ENCODE results near the gene SETD7.

Gene SETD7

DNA sequence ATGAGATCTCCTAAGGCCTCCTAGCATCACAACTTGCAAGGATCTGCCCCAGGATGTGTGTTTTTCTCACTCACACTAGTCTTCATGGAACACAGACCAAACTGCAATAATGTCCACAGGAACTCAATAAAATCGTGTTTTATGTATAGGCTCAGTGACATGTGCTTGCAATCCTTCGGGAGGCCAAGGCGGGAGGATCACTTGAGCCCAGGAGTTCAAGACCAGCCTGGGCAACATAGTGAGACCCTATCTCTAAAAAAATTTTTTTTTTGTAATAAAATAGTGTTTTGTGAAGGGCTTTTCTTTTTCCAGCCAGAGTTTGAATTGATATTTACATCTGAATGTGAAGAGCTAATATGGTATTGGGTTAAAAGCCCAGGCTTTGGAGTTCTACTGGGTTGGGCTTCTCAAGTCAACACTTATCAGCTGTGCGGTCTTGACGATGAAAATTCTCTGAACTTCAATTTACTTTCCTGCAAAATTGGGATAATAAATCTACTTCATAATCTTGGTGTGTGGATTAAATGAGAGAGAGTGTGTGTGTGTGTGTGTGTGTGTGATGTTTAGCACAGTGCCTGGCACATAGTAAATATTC, 38.7 kb upstream of the SETD7 start:
- Histone ChIP-seq H3K4me3 (ENCODE audit: low read depth, low read length) (no peak overlapping the region), H3K4me1 (ENCODE audit: control insufficient read depth, insufficient read depth, low read length, unreplicated experiment) (peaks cover 33% of the 10 kb centered on the region), H3K27me3 (ENCODE audit: insufficient read depth, low read length) (no peaks in the 10 kb centered on the region)

GRCh38 chr4:139593091-139593564, 37.1 kb upstream of the SETD7 start:
- Histone ChIP-seq H2AFZ (ENCODE audit: low read length, unreplicated experiment) (no peak overlapping the region), H3K79me2 (ENCODE audit: control insufficient read depth, insufficient read depth, low read length, unreplicated experiment) (no peaks in the 10 kb centered on the region), H3K27me3 (ENCODE audit: insufficient read depth, low read length) (no peaks in the 10 kb centered on the region), H3K4me1 (ENCODE audit: control insufficient read depth, insufficient read depth, low read length, unreplicated experiment) (peaks cover 30% of the 10 kb centered on the region), H3K27ac (ENCODE audit: low read depth, low read length) (no peak overlapping the region), H3K4me3 (ENCODE audit: low read depth, low read length) (no peak overlapping the region), H3K36me3 (ENCODE audit: insufficient read depth, low read length) (no peaks in the 10 kb centered on the region)

More for the DNA sequence above, 38.7 kb upstream of the SETD7 start:
- H2AFZ ChIP-seq (ENCODE audit: low read length, unreplicated experiment), result no peak overlapping the region
- no peaks in the 10 kb centered on the region for H3K36me3 ChIP-seq (ENCODE audit: insufficient read depth, low read length)
- H3K79me2 ChIP-seq (ENCODE audit: control insufficient read depth, insufficient read depth, low read length, unreplicated experiment), result no peaks in the 10 kb centered on the region
- H3K27ac ChIP-seq (ENCODE audit: low read depth, low read length), result no peak overlapping the region

DNA sequence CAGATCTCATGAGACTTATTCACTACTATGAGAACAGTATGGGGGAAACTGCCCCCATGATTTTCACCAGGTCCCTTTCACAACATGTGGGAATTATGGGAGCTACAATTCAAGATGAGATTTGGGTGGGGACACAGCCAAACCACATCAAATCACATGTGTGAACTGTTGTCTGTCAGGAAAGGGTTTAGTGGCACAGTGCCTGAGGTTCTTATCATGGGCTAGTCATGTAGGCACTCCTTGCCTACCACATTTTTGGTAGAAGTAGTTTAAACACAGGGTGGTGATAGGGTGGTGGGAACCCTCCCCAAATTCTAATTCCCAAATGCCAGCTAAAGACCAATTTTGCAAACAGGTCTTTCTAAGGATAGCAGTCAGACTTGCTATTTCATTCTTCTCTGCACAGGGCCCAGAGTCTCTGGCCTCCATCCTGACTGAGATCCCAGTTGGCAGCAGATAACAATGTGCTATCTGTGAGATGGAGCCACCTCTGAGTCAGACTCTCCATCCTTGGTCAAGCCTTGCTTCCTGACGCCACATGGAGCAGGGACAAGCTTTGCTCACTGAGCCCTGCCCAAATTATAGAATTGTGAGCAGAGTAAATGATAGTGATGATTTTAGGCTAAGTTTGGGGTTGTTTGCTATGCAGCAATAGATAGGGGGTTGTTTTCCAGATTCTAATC, 33.5 kb upstream of the SETD7 start:
- Histone ChIP-seq H3K27me3 (ENCODE audit: insufficient read depth, low read length) (no peaks in the 10 kb centered on the region), H3K36me3 (ENCODE audit: insufficient read depth, low read length) (no peaks in the 10 kb centered on the region), H3K4me3 (ENCODE audit: low read depth, low read length) (no peak overlapping the region), H3K27ac (ENCODE audit: low read depth, low read length) (no peak overlapping the region), H3K79me2 (ENCODE audit: control insufficient read depth, insufficient read depth, low read length, unreplicated experiment) (no peaks in the 10 kb centered on the region), H3K4me1 (ENCODE audit: control insufficient read depth, insufficient read depth, low read length, unreplicated experiment) (peaks cover 14% of the 10 kb centered on the region), H2AFZ (ENCODE audit: low read length, unreplicated experiment) (no peak overlapping the region)

DNA sequence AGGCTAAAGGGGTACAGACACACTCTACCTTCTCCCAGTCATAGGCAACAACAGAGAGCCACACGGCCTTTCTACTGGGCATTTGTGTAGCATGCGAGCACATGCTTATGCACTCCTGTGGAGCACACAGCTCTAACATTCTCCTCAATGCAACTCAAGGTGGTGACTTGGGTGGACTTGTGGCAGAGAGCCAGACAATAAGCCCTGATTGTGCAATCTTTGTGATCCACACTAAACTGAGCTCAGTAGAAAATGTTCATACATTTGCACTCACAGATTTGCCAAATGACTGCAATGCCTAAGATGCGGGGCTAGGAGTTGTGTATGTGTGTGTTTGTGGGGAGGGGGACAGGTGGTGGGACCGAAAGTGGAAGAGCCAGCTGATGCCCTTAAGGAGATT, 31.4 kb upstream of the SETD7 start:
- no peak overlapping the region for H3K4me3 ChIP-seq (ENCODE audit: low read depth, low read length)
- no peaks in the 10 kb centered on the region for H3K79me2 ChIP-seq (ENCODE audit: control insufficient read depth, insufficient read depth, low read length, unreplicated experiment)
- H3K27me3 ChIP-seq (ENCODE audit: insufficient read depth, low read length), result no peaks in the 10 kb centered on the region
- H3K36me3 ChIP-seq (ENCODE audit: insufficient read depth, low read length), result no peaks in the 10 kb centered on the region
- H3K4me1 ChIP-seq (ENCODE audit: control insufficient read depth, insufficient read depth, low read length, unreplicated experiment), result peaks cover 3% of the 10 kb centered on the region
- no peak overlapping the region for H2AFZ ChIP-seq (ENCODE audit: low read length, unreplicated experiment)
- no peak overlapping the region for H3K27ac ChIP-seq (ENCODE audit: low read depth, low read length)

DNA sequence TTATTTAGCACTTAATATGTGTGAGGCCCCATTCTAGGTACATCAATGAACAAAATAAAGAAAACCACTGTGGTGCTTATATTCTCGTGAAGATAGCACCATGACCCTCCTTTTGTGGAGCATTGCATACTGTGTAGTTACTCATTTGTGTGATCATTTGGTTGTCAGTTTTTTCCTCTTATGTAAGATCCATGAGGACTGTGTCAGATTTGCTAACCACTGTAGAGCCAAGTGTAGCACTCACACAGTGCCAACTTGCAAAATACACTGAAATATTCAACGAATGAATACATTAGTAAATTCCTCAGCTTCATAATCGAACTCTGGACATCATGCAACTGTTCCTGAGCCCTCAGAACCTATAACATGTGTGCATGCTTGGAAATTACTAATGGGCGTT, 29.5 kb upstream of the SETD7 start:
- H3K27ac ChIP-seq (ENCODE audit: low read depth, low read length), result no peak overlapping the region
- no peaks in the 10 kb centered on the region for H3K36me3 ChIP-seq (ENCODE audit: insufficient read depth, low read length)
- H3K4me1 ChIP-seq (ENCODE audit: control insufficient read depth, insufficient read depth, low read length, unreplicated experiment), result peaks cover 3% of the 10 kb centered on the region
- H3K4me3 ChIP-seq (ENCODE audit: low read depth, low read length), result no peak overlapping the region
- H2AFZ ChIP-seq (ENCODE audit: low read length, unreplicated experiment), result no peak overlapping the region
- H3K27me3 ChIP-seq (ENCODE audit: insufficient read depth, low read length), result no peaks in the 10 kb centered on the region
- H3K79me2 ChIP-seq (ENCODE audit: control insufficient read depth, insufficient read depth, low read length, unreplicated experiment), result no peaks in the 10 kb centered on the region

DNA sequence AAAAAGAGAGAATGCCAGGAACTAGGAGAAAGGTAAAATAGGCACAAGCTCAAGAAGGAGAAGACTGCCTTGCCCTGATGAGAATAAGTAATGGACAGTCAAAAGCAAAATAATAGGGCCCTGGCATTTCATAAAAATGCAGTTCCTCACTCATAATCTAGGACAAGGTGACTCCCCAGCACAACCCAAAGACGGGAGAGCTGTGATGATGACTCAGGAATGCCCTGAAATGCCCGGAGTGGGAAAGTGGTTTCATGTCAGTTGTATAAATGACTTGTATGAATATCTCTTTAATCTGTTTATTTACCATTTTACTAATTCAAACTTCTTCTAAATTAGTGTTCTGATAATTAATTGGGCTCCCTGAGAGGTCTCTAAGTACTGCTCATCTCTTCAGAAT, 28.8 kb upstream of the SETD7 start:
- Histone ChIP-seq H3K27ac (ENCODE audit: low read depth, low read length) (no peak overlapping the region), H3K36me3 (ENCODE audit: insufficient read depth, low read length) (no peaks in the 10 kb centered on the region), H2AFZ (ENCODE audit: low read length, unreplicated experiment) (no peak overlapping the region), H3K27me3 (ENCODE audit: insufficient read depth, low read length) (no peaks in the 10 kb centered on the region), H3K4me3 (ENCODE audit: low read depth, low read length) (no peak overlapping the region), H3K4me1 (ENCODE audit: control insufficient read depth, insufficient read depth, low read length, unreplicated experiment) (peaks cover 3% of the 10 kb centered on the region), H3K79me2 (ENCODE audit: control insufficient read depth, insufficient read depth, low read length, unreplicated experiment) (no peaks in the 10 kb centered on the region)

DNA sequence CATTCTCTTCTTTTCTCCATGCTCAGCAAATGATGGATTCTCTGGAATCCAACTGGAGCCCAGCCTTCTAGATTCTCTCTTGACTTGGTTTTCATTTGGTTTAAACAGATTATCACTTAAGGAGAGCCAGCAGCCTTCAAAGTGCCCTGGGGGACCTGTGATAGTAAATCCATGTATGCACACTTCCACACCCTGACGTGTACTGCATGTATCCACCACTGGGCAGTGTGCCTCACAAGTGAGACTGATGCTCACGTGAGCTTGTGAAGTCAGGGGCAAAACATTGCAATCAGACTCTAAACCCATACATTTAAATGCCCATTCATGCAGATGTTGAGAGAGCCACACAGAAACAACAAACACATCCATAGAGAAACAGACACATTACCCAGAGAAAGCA, 28.0 kb upstream of the SETD7 start:
- Histone ChIP-seq H3K36me3 (ENCODE audit: insufficient read depth, low read length) (no peaks in the 10 kb centered on the region), H3K4me3 (ENCODE audit: low read depth, low read length) (no peak overlapping the region)

GRCh38 chr4:139582044-139582443, 26.0 kb upstream of the SETD7 start:
- Histone ChIP-seq H3K36me3 (ENCODE audit: insufficient read depth, low read length) (no peaks in the 10 kb centered on the region), H3K79me2 (ENCODE audit: control insufficient read depth, insufficient read depth, low read length, unreplicated experiment) (no peaks in the 10 kb centered on the region), H3K4me1 (ENCODE audit: control insufficient read depth, insufficient read depth, low read length, unreplicated experiment) (peaks cover 3% of the 10 kb centered on the region), H2AFZ (ENCODE audit: low read length, unreplicated experiment) (no peak overlapping the region), H3K27me3 (ENCODE audit: insufficient read depth, low read length) (no peaks in the 10 kb centered on the region), H3K27ac (ENCODE audit: low read depth, low read length) (no peak overlapping the region), H3K4me3 (ENCODE audit: low read depth, low read length) (no peak overlapping the region)

More for the DNA sequence above, 28.0 kb upstream of the SETD7 start:
- Histone ChIP-seq H3K27me3 (ENCODE audit: insufficient read depth, low read length) (no peaks in the 10 kb centered on the region), H3K4me1 (ENCODE audit: control insufficient read depth, insufficient read depth, low read length, unreplicated experiment) (peaks cover 3% of the 10 kb centered on the region), H3K27ac (ENCODE audit: low read depth, low read length) (no peak overlapping the region), H2AFZ (ENCODE audit: low read length, unreplicated experiment) (no peak overlapping the region), H3K79me2 (ENCODE audit: control insufficient read depth, insufficient read depth, low read length, unreplicated experiment) (no peaks in the 10 kb centered on the region)

GRCh38 chr4:139581096-139581495, 25.1 kb upstream of the SETD7 start:
- H3K36me3 ChIP-seq (ENCODE audit: insufficient read depth, low read length), result no peaks in the 10 kb centered on the region
- H3K4me1 ChIP-seq (ENCODE audit: control insufficient read depth, insufficient read depth, low read length, unreplicated experiment), result peaks cover 3% of the 10 kb centered on the region
- H3K79me2 ChIP-seq (ENCODE audit: control insufficient read depth, insufficient read depth, low read length, unreplicated experiment), result no peaks in the 10 kb centered on the region
- no peak overlapping the region for H2AFZ ChIP-seq (ENCODE audit: low read length, unreplicated experiment)
- no peak overlapping the region for H3K4me3 ChIP-seq (ENCODE audit: low read depth, low read length)
- H3K27me3 ChIP-seq (ENCODE audit: insufficient read depth, low read length), result no peaks in the 10 kb centered on the region
- no peak overlapping the region for H3K27ac ChIP-seq (ENCODE audit: low read depth, low read length)

DNA sequence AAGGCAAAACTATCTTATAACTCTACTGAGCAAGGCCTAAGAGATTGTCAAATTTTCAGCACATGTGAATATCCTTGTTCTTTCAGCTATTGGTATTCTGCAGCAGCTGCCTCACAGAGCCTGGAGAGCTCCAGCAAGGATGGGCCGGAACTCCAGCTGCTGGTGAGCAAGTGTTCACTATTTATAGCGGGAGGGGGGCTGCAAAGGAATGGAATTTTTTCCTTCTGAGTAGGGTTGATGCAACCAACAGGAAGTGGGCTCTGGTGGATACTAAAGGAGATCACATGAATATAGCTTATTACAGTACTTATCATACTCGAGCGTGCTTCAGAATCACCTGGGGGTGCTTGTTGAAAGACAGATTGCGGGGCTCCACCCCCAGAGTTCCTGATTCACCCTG, 20.2 kb upstream of the SETD7 start:
- no peak overlapping the region for H3K4me3 ChIP-seq (ENCODE audit: low read depth, low read length)
- H3K27me3 ChIP-seq (ENCODE audit: insufficient read depth, low read length), result peaks cover 11% of the 10 kb centered on the region; the same call in 1 of the 2 replicates
- H3K36me3 ChIP-seq (ENCODE audit: insufficient read depth, low read length), result no peaks in the 10 kb centered on the region
- H3K27ac ChIP-seq (ENCODE audit: low read depth, low read length), result no peak overlapping the region
- no peaks in the 10 kb centered on the region for H3K4me1 ChIP-seq (ENCODE audit: control insufficient read depth, insufficient read depth, low read length, unreplicated experiment)
- no peak overlapping the region for H2AFZ ChIP-seq (ENCODE audit: low read length, unreplicated experiment)
- no peaks in the 10 kb centered on the region for H3K79me2 ChIP-seq (ENCODE audit: control insufficient read depth, insufficient read depth, low read length, unreplicated experiment)

- no peak overlapping the region for H3K4me3 ChIP-seq (ENCODE audit: low read depth, low read length)
- no peaks in the 10 kb centered on the region for H3K79me2 ChIP-seq (ENCODE audit: control insufficient read depth, insufficient read depth, low read length, unreplicated experiment)
- no peaks in the 10 kb centered on the region for H3K4me1 ChIP-seq (ENCODE audit: control insufficient read depth, insufficient read depth, low read length, unreplicated experiment)
- no peak overlapping the region for H3K27ac ChIP-seq (ENCODE audit: low read depth, low read length)
- H3K27me3 ChIP-seq (ENCODE audit: insufficient read depth, low read length), result peaks cover 11% of the 10 kb centered on the region; the same call in 1 of the 2 replicates
- H2AFZ ChIP-seq (ENCODE audit: low read length, unreplicated experiment), result no peak overlapping the region
- no peaks in the 10 kb centered on the region for H3K36me3 ChIP-seq (ENCODE audit: insufficient read depth, low read length)
Measured at GRCh38 chr4:139575072-139575471, 19.1 kb upstream of the SETD7 start.
